HEK293 (cell line): ENCODE results near the gene CDHR5.

Source experiments
- CTCF ChIA-PET: fragments of 350-600 bp; formaldehyde crosslinking; extraction: SDS; loops from one replicate; lab custom pipeline; 2021; ENCODE audit warnings: antibody characterized with exemption; lab: Yijun Ruan, JAX
- POLR2A ChIA-PET: fragments of 300-600 bp; formaldehyde crosslinking; extraction: SDS; loops from one replicate; lab custom pipeline; 2020; ENCODE audit warnings: antibody characterized with exemption, inconsistent platforms; lab: Yijun Ruan, JAX
- H3K27ac ChIP-seq: fragments of 200-500 bp; sonication (Bioruptor generic); 2 replicates; pipeline ENCODE4 v1.5.1; 2014; ENCODE audit warnings: low read depth, low read length, control low read depth, inconsistent platforms; ENCODE audit errors: extremely low read depth
- H3K36me3 ChIP-seq, 2 experiments: fragments of 200-500 bp in 1 of 2; sonication (Bioruptor generic) in 1 of 2; 1 replicate in 1 of 2; 2 replicates in 1 of 2; pipeline ENCODE4 v1.5.1; 2014 to 2017; ENCODE audit warnings: inconsistent platforms in 2 of 2, low read length in 2 of 2; ENCODE audit not compliant: control insufficient read depth in 2 of 2, insufficient read depth in 1 of 2
- H3K4me1 ChIP-seq: fragments of 200-500 bp; sonication (Bioruptor generic); 2 replicates; pipeline ENCODE4 v1.5.1; 2014; ENCODE audit warnings: mild to moderate bottlenecking, low read length, inconsistent platforms; ENCODE audit not compliant: control insufficient read depth, insufficient read depth
- H3K4me3 ChIP-seq: 2 replicates; pipeline ENCODE4 v1.5.1; 2011; ENCODE audit warnings: low read depth, mild to moderate bottlenecking, control low read depth, low read length, moderate library complexity
- H3K9me3 ChIP-seq: fragments of 200-500 bp; sonication (Bioruptor generic); 2 replicates; pipeline ENCODE4 v1.5.1; 2014; ENCODE audit warnings: low read depth, low read length, inconsistent platforms; ENCODE audit not compliant: control insufficient read depth, insufficient read depth
- EGR2 ChIP-seq: fragments of 450-650 bp; formaldehyde crosslinking; IDR thresholded peaks from 2 replicates; pipeline ENCODE4 v1.5.1; 2016; ENCODE audit warnings: low read depth, missing biosample characterization, missing genetic modification characterization
- IKZF3 ChIP-seq: fragments of 450-650 bp; IDR thresholded peaks from 2 replicates; pipeline ENCODE4 v1.5.0; 2018; ENCODE audit warnings: missing biosample characterization, mild to moderate bottlenecking, missing genetic modification characterization, moderate library complexity
- KLF8 ChIP-seq: fragments of 450-650 bp; formaldehyde crosslinking; IDR thresholded peaks from 2 replicates; pipeline ENCODE4 v1.5.1; 2016; ENCODE audit warnings: missing biosample characterization, missing genetic modification characterization
- PRDM10 ChIP-seq: fragments of 450-650 bp; formaldehyde crosslinking; IDR thresholded peaks from 2 replicates; pipeline ENCODE4 v1.5.1; 2016; ENCODE audit warnings: missing biosample characterization, missing genetic modification characterization
- ZBTB17 ChIP-seq: fragments of 450-650 bp; formaldehyde crosslinking; IDR thresholded peaks from 2 replicates; pipeline ENCODE4 v1.5.1; 2016; ENCODE audit warnings: missing biosample characterization, missing genetic modification characterization
- ZBTB6 ChIP-seq: fragments of 450-650 bp; formaldehyde crosslinking; IDR thresholded peaks from 2 replicates; pipeline ENCODE4 v1.5.1; 2017; ENCODE audit warnings: missing biosample characterization, missing genetic modification characterization
- ZIC2 ChIP-seq: fragments of 450-650 bp; formaldehyde crosslinking; IDR thresholded peaks from 2 replicates; pipeline ENCODE4 v1.5.1; 2016; ENCODE audit warnings: missing biosample characterization, missing genetic modification characterization
- ZNF138 ChIP-seq: fragments of 450-650 bp; formaldehyde crosslinking; IDR thresholded peaks from 2 replicates; pipeline ENCODE4 v1.5.1; 2016; ENCODE audit warnings: missing biosample characterization, missing genetic modification characterization, borderline replicate concordance
- ZNF140 ChIP-seq: fragments of 450-650 bp; formaldehyde crosslinking; IDR thresholded peaks from 2 replicates; pipeline ENCODE4 v1.5.1; 2016; ENCODE audit warnings: missing biosample characterization, missing genetic modification characterization
- ZNF174 ChIP-seq: fragments of 450-650 bp; formaldehyde crosslinking; IDR thresholded peaks from 2 replicates; pipeline ENCODE4 v1.5.0; 2017; ENCODE audit warnings: missing biosample characterization, mild to moderate bottlenecking, missing genetic modification characterization
- ZNF184 ChIP-seq: fragments of 450-650 bp; IDR thresholded peaks from 2 replicates; pipeline ENCODE4 v1.5.1; 2018; ENCODE audit warnings: missing biosample characterization, mild to moderate bottlenecking, missing genetic modification characterization
- ZNF214 ChIP-seq: fragments of 450-650 bp; formaldehyde crosslinking; IDR thresholded peaks from 2 replicates; pipeline ENCODE4 v1.5.1; 2017; ENCODE audit warnings: missing biosample characterization, mild to moderate bottlenecking, missing genetic modification characterization, borderline replicate concordance
- ZNF341 ChIP-seq: fragments of 450-650 bp; formaldehyde crosslinking; IDR thresholded peaks from 2 replicates; pipeline ENCODE4; 2016; ENCODE audit warnings: low read depth, missing biosample characterization, missing genetic modification characterization
- ZNF394 ChIP-seq: fragments of 450-650 bp; formaldehyde crosslinking; IDR thresholded peaks from 2 replicates; pipeline ENCODE4 v1.5.1; 2016; ENCODE audit warnings: missing biosample characterization, missing genetic modification characterization, mild to moderate bottlenecking, moderate library complexity, borderline replicate concordance
- ZNF423 ChIP-seq: fragments of 450-650 bp; formaldehyde crosslinking; IDR thresholded peaks from 2 replicates; pipeline ENCODE4 v1.5.1; 2016; ENCODE audit warnings: missing biosample characterization, missing genetic modification characterization
- ZNF548 ChIP-seq: fragments of 450-650 bp; formaldehyde crosslinking; IDR thresholded peaks from 2 replicates; pipeline ENCODE4 v1.5.1; 2016; ENCODE audit warnings: missing biosample characterization, missing genetic modification characterization
- ZNF600 ChIP-seq: fragments of 450-650 bp; formaldehyde crosslinking; IDR thresholded peaks from 2 replicates; pipeline ENCODE4 v1.5.1; 2016; ENCODE audit warnings: missing biosample characterization, missing genetic modification characterization
- ZNF624 ChIP-seq: fragments of 450-650 bp; formaldehyde crosslinking; IDR thresholded peaks from 2 replicates; pipeline ENCODE4 v1.5.1; 2017; ENCODE audit warnings: missing biosample characterization, missing genetic modification characterization
- ZSCAN16 ChIP-seq: fragments of 450-650 bp; formaldehyde crosslinking; IDR thresholded peaks from 2 replicates; pipeline ENCODE4 v1.5.1; 2016; ENCODE audit warnings: missing biosample characterization, missing genetic modification characterization
- ZSCAN4 ChIP-seq: fragments of 450-650 bp; formaldehyde crosslinking; IDR thresholded peaks from 2 replicates; pipeline ENCODE4 v1.5.1; 2017; ENCODE audit warnings: missing biosample characterization, missing genetic modification characterization

CDHR5 gene

DNA sequence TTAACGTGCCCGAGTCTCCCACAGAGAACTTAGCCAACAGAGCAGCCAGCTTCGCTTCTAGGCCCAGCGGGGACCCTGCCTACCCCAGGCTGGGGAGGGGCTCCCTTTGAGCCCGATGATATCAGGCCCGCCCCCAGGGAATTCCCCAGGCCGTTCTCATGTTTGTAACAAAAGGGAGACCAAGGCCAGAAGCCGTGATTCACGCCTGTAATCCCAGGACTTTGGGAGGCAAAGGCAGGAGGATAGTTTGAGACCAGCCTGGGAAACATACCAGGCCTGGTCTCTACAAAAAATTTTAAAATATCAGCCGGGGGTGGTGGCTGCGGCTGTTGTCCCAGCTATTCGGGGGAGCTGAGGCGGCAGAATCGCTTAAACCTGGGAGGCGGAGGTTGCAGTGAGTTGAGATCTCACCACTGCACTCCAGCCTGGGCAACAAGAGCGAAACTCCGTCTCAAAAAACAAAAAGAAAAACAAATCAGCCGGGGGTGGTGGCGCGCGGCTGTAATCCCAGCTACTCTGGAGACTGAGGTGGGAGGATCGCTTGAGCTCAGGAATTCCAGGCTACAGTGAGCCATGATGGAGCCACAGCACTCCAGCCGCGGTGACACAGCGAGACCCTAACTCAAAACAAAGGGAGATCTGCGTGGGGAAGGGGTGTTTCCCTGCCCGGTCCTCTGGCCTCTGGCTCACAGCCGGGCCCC lies 14.0 kb upstream of the CDHR5 start:
- peak; percentile 71; the same call in 1 of the 2 replicates for TF ChIP-seq ZNF394 (tag by site-specific recombination)
- 0 out of 2 replicates have a peak, but pooled peaks have one; percentile 37 for TF ChIP-seq KLF8 (tag by site-specific recombination)
- no peak for TF ChIP-seq PRDM10
- no peak for TF ChIP-seq ZSCAN4 (tag by site-specific recombination)
- TF ChIP-seq ZNF184 (tag by site-specific recombination), result no peak
- TF ChIP-seq ZNF548 (tag by site-specific recombination), result no peak
- TF ChIP-seq ZNF423, result 0 out of 2 replicates have a peak, but pooled peaks have one; percentile 12
- no peak for TF ChIP-seq IKZF3
- TF ChIP-seq ZNF600 (tag by site-specific recombination), result peak; percentile 85
- peak; percentile 42; the same call in 1 of the 2 replicates for TF ChIP-seq EGR2 (tag by site-specific recombination)
- no peak for TF ChIP-seq ZNF214 (tag by site-specific recombination)
- no peak for TF ChIP-seq ZNF624 (tag by site-specific recombination)
- peak; percentile 61 for TF ChIP-seq ZIC2 (tag by site-specific recombination)
- peak; percentile 99 for TF ChIP-seq ZNF341 (tag by site-specific recombination)
- TF ChIP-seq ZBTB17 (tag by site-specific recombination), result no peak
- no peak for TF ChIP-seq ZNF174 (tag by site-specific recombination)
- no peak for TF ChIP-seq ZNF138 (tag by site-specific recombination)
- no peak for TF ChIP-seq ZSCAN16
- TF ChIP-seq ZNF140 (tag by site-specific recombination), result no peak
- TF ChIP-seq ZBTB6 (tag by site-specific recombination), result peak; percentile 92
- TF ChIP-seq, all 188 proteins: peak for 8
- no peaks in the 10 kb centered on the region for H3K4me1 ChIP-seq
- CTCF ChIA-PET, result no interaction called here
- no peak overlapping the region for H3K27ac ChIP-seq
- H3K4me3 ChIP-seq, result no peak overlapping the region
- H3K9me3 ChIP-seq, result no peaks in the 10 kb centered on the region
- POLR2A ChIA-PET, result no interaction called here
- peaks cover 0 to 38% of the 10 kb centered on the region in 2 experiments; a peak in 1 of 3 replicates for H3K36me3 ChIP-seq
